ENCODE measurements around the gene LPCAT1.

GRCh38 chr5:1467341-1468246 lies 56.2 kb downstream of the LPCAT1 start:
- TF ChIP-seq LARP7 (IDR thresholded peaks at IDR 0.05): no peak
- TF ChIP-seq RFX5 (IDR thresholded peaks at IDR 0.05; ENCODE audit: low read depth, low read length): no peak
- TF ChIP-seq CTCF (IDR thresholded peaks at IDR 0.05 in 2 of 3, conservative IDR thresholded peaks at IDR 0.05 in 1 of 3; ENCODE audit: control insufficient read depth in 2 of 3, extremely low read depth in 1 of 3, insufficient read depth in 1 of 3, low read depth in 3 of 3, low read length in 3 of 3): no peak
- TF ChIP-seq BACH1 (IDR thresholded peaks at IDR 0.05; ENCODE audit: borderline replicate concordance): no peak
- no peak for TF ChIP-seq POLR2AphosphoS5 (IDR thresholded peaks at IDR 0.05; ENCODE audit: low read length)
- TF ChIP-seq CHD4 (IDR thresholded peaks at IDR 0.05): no peak
- TF ChIP-seq YY1 (IDR thresholded peaks at IDR 0.05; ENCODE audit: low read depth, low read length): no peak
- TF ChIP-seq REST (IDR thresholded peaks at IDR 0.05; ENCODE audit: low read depth, low read length): no peak
- no peak for TF ChIP-seq SRF (IDR thresholded peaks at IDR 0.05; ENCODE audit: low read depth in 2 of 2, low read length in 2 of 2)
- TF ChIP-seq MTA2 (IDR thresholded peaks at IDR 0.05; ENCODE audit: low read depth): no peak
- no peak for TF ChIP-seq CHD2 (IDR thresholded peaks at IDR 0.05; ENCODE audit: borderline replicate concordance, low read depth, low read length)
- TF ChIP-seq ETV6 (conservative IDR thresholded peaks at IDR 0.05 in 1 of 2, IDR thresholded peaks at IDR 0.05 in 1 of 2; ENCODE audit: borderline replicate concordance in 1 of 2, low read depth in 1 of 2): no peak
- no peak for TF ChIP-seq BRCA1 (IDR thresholded peaks at IDR 0.05; ENCODE audit: low read depth, low read length)
- no peak for TF ChIP-seq FOXK2 (IDR thresholded peaks at IDR 0.05)
